GM18526 (cell line): ENCODE measurements around the gene SLC22A23.

ENCODE experiments used
- POLR2A ChIP-seq: IDR thresholded peaks from 3 replicates; pipeline ENCODE4 v1.6.1; 2011; ENCODE audit not compliant: insufficient read length; ENCODE audit errors: extremely low read depth

SLC22A23 gene

GRCh38 chr6:3369985-3370360 is 86.9 kb downstream of the SLC22A23 start:
- no peak for TF ChIP-seq POLR2A

DNA sequence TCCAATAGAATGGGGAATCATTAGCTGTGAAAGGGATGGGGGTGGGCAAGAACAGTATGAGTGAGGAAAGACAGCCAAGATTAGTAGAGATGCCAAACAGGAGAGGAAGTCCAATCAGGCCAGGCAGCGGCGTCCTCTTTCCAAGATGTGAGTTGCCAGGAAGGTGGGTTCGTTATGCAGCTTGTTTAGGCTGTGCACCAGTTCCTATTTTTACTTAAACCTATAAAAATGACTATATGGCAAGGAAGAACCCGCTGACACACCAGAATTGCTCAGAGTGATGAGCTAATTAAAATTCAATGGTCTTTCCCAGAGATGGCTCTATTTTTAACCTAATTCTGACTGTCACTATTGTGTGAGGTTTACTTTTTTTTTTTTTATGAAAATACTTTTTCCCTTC is 88.2 kb downstream of the SLC22A23 start:
- TF ChIP-seq POLR2A = no peak

DNA sequence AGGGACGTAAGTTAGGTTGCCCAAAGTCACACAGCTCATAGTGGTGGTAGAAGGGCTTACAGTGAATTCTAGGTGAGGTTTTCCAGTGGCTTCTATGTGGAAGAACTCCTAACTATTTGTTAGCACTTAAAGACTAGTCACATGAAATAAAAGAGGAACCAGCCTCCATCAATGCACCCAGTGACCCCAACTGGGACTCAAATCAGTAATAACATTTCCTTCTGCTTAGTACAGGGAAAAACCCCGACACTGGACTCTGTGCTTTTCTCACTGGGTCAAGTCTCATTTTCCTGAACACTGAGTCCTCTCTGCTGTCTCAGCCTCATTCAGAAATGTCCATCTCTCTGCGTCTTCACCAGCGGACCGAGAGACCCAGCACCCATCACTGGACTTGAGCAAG is 89.2 kb downstream of the SLC22A23 start:
- TF ChIP-seq POLR2A = no peak

GRCh38 chr6:3366596-3367413 is 90.0 kb downstream of the SLC22A23 start:
- TF ChIP-seq POLR2A = no peak

DNA sequence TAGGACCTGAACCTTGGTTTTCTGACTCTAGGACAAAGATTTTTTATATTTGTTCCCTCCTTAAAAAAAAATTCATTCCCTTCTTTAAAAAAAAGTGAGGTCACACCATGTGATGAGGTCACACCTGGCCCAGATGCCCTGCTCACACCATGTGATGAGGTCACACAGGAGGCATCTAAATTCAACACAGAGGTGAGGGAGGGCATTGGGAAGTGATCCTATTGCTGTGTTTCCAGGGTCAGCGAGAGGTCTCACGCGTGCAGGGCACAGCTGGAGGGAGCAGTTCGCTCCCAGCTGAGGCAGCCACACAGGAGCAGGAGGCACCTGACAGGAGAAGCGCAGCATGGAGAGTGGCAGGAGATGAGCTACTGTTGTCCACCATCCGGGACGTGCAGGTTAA is 92.5 kb downstream of the SLC22A23 start:
- TF ChIP-seq POLR2A = no peak

DNA sequence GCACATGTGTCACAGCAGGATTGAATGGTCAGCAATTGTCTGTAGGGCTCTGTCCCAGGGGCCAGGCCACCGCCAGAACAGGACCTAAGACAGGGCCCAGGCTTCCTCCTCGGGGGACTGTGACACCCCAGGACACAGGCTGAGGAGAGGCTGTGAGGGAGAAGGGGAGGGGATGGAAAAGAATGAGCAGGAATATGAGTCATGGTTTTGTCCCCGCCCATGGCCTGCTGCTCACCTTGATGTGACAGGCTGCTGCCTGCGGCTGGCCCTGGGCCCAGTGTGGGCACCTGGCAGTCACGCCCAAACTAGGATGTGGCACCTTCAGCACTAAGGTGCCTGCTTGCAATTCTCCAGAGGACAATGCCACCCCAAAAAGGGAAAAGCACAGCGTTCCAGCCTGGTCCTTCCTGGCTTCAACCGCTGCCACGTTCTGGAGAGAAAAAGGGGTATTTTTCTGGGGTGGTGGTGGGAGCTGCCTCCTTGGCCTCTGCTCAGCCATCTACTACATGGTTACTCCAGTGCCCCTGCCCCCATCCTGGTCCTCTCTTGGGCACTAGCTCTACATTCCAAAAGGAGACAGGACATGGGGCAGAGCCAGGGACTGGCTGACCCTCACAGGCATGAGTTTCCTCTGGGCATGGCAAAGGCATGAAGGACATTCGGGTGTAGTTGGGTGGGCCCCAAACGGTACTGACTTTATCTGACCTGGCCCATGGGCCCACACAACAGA is 93.4 kb downstream of the SLC22A23 start:
- no peak for TF ChIP-seq POLR2A

DNA sequence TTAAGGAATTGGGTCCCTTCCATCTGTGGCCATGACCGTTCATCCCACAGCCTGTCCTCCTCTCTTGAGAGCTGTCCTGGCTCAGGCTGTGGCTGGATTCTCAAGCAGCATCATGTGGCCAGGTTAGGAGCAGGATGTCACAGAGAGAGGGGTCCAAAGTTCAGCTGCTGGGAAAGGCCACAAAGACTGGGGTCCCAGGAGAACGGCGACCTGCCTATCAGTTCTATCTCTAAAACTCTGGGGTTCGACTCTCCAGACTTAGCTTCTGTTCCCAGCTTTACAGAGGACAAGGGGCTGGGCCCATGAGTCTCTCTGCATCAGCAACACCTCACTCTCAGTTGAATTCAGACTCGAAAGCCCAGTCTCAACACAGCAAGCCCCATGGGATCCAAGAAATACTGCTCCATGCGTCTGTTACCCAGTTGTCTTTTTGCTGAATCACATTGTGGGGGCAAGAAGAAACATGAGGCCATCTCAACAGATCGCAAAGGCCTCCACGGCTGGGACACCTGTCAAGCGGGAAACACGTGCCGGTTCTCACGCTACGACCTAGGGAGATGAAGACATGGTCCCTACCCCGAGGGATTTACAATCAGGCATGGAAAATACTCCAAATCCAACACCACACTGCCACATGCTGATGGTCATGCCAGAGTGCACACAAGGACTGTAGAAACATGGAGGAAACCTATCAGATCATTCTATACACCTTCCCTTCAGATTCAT is 95.4 kb downstream of the SLC22A23 start:
- TF ChIP-seq POLR2A = no peak

DNA sequence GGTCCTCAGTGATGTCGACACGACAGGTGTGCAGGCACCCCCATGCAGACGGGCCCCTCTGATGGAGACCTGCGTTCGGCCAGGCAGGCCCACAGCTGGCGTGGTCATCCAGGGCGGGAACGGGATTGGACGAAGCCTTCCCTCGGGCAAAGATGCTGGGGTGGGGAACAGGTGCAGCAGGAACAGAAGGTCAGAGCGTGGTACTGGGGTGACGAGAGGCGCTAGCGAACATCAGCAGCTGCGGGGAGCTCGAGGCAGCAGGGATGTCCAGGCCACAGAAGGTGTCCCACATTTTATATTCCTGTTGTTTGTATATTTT is 96.2 kb downstream of the SLC22A23 start:
- TF ChIP-seq POLR2A = no peak

GRCh38 chr6:3359973-3360726 is 96.7 kb downstream of the SLC22A23 start:
- TF ChIP-seq POLR2A = no peak

DNA sequence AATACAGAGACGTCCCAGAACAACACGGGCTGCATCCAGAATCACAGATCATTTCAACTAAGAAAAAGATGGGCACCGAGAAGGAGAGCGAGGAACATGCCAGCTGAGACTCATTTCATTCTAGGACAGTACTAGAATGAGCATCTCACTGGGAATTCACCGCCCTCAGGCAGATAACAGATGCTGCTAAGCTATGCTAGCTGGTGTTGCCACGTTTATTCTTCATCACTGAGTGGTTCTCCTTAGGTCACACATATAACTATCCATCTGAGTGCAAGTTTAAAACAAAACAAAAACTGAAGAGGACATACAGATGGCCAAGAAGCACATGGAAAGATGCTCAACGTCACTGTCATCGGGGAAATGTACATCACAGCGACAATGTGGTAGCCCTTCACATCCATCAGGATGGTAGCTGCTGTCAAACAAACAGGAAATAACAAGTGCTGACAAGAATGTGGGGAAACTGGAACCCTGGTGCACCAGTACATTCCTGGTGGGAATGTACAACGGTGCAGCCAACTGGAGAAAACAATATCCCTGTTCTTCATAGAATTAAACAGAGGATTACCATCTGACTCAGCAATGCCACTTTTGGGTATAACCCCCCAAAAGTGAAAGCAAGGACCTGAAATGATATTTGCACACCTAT is 97.6 kb downstream of the SLC22A23 start:
- TF ChIP-seq POLR2A = no peak

- TF ChIP-seq POLR2A = no peak
These were observed 98.3 kb downstream of the SLC22A23 start for GRCh38 chr6:3358413-3359100.

GRCh38 chr6:3357678-3358077 is 99.2 kb downstream of the SLC22A23 start:
- TF ChIP-seq POLR2A = no peak

DNA sequence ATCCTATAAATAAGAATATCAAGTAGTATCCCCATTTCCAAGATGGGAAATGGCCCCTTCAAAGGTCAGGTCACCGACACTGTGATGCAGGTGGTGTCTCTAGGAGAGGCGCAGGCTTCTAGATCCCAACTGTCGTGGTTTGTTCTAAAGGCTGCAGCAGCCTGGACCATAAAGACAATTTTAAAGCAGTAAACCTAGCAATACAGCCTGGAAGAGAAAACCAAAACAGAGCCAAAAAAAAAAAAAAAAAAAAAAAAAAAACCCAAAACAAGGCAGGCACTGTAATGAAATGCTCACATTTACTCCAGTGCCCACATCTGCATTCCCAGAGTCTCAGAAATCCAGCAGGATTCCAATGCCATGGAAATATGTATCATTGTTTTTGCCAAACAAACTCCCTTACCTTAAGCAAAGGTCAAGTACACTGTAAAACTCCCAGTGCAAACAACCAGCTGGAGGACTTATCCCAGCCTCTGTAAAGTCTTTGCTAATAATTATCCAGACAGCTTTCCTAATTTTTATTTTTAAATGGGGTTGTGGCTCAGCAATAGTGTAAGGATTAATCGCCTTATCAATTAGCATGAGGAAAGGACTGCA is 99.9 kb downstream of the SLC22A23 start:
- no peak for TF ChIP-seq POLR2A
